GM04504 (cell line): Measurements from ENCODE around the gene VARS1.
A peak's percentile ranks its signal among the peaks of the same experiment; 100 is the strongest.
"Not testable (repeated sequence)": the region's sequence is repeated elsewhere in the genome, so short reads cannot be mapped to it uniquely, and the experiment has no call there.

Experiments
- DNase-seq: peaks from one replicate; pipeline ENCODE4 v3.0.0-alpha.2; 2012; ENCODE audit warnings: low read depth

Gene VARS1

DNA sequence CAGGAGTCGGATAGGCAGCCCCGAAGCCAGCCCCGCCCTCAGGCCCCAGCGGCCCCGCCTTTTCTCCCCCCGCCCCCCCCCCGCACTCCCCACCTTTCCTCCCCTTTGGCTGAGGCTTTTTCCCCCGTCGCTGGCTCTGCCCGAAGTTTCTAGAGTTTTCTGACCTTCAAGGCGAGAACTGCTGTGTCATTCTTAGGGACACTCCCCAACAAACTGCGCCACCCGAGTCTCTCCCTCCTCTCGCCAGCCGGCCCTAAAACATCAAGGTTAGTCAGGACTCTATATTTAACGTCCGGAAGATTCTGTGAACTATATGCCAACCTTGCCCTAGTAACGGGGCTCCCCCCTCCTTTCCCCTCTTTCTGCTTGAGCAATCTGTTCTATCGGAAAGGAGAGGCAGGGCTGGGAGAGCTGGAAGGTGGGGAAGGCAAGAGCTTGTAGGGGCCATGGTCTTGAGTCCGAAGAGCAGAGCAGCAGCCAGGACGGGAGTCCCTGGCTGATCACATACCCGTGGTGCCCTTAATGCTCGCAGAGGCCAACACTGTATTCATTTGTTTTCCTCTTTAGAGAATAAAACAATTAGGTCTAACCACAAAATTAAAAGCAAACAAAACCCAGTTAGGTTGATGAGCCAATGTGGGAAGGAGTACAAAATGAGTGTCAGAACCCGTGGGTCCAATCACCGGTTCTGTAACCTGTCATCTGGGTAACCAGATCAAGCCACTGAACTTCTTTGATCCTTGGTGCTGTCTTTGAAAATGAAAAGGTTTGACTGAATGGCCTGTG lies 26.7 kb upstream of the VARS1 start:
- no peak for DNase-seq

DNA sequence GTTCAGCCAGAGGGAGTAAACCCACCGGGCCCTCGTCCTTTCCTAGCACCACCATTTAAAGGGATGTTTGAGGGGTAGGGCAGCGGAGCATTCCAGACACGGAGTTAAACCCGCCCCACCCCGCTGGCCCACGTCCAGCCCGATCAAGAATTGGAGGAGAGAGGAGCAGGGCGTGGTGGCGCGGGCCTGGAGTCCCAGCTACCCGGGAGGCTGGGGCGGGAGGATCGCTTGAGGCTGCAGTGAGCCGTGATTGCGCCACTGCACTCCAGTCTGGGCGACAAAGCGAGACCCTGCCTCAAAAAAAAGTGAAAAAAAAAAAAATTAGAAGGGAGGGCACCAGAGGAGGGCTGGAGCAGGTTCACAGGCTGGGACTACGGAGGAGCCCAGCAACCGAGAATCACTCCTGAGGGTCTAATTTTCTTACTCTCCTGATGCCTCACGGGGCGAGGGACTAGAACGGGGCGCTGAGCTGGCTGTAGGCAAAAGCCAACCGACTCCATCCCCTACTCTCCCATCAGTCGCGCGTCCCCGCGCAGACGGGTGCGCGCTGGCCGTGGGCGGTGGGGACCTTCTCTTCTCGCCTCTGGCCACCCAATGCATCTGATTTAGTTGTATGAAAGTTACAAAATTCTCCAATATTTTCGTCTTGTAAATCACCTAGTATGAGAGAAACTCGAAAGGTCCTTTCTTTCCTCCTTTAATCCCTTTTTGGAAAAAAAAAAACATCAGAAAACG lies 25.9 kb upstream of the VARS1 start:
- DNase-seq = no peak

DNA sequence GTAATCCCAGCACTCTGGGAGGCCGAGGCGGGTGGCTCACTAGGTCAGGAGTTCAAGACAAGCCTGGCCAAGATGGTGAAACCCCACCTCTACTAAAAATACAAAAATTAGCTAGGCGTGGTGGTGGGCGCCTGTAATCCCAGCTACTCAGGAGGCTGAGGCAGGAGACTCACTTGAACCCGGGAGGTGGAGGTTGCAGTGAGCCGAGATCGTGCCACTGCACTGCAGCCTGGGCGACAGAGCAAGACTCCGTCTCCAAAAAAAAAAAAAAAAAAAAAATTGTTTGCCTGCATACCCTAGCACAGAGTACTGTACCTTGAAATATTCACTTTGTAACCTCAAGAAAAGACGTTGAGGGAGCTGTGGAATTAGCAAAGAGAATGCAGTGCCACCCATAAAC lies 24.8 kb upstream of the VARS1 start:
- DNase-seq = not testable (repeated sequence)

DNA sequence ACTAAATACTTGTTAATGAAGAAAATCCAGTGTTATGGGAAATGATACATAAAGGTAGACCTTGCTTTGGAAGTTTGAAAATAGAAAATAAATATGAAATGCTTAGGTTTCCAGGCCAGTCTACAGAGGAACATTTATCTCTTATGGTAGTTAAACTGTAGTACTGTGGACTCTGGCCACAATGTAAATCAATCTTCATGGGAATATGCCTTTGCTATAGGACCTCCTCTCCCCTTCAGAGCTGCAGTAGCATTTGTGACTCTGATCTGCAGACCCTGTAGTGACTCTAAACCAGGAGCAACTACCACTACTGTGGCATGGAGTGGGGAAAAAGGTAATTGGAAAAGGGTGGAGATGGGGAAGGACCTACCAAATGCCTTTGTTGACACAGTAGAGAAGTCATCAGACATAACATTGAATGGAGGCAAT lies 24.3 kb upstream of the VARS1 start:
- DNase-seq = no peak

DNA sequence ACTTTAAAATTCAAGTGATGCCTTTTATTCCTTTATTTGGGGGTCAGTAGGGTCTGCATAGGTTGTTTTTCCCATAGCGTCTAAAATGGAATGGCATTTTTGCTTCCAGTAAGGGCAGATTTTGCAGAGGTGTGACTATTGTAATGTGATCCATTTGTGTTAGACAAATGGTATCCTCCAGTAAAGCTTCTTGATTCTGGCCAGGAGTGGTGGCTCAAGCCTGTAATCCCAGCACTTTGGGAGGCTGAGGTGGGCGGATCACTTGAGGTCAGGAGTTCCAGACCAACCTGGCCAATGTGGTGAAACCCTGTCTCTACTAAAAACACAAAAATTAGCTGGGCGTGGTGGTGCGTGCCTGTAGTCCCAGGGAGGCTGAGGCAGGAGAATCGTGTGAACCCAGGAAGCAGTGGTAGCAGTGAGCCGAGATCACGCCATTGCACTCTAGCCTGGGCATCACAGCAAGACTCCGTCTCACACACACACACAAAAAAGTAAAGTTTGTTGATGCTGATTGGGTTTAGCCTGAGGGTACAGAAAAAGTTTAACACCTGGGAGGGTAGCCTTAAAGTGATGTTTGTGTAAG lies 22.5 kb upstream of the VARS1 start:
- DNase-seq = not testable (repeated sequence)

DNA sequence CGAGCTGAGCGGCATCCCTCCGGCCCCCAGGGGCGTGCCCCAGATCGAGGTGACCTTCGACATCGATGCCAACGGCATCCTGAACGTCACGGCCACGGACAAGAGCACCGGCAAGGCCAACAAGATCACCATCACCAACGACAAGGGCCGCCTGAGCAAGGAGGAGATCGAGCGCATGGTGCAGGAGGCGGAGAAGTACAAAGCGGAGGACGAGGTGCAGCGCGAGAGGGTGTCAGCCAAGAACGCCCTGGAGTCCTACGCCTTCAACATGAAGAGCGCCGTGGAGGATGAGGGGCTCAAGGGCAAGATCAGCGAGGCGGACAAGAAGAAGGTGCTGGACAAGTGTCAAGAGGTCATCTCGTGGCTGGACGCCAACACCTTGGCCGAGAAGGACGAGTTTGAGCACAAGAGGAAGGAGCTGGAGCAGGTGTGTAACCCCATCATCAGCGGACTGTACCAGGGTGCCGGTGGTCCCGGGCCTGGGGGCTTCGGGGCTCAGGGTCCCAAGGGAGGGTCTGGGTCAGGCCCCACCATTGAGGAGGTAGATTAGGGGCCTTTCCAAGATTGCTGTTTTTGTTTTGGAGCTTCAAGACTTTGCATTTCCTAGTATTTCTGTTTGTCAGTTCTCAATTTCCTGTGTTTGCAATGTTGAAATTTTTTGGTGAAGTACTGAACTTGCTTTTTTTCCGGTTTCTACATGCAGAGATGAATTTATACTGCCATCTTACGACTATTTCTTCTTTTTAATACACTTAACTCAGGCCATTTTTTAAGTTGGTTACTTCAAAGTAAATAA lies 21.8 kb upstream of the VARS1 start:
- not testable (repeated sequence) for DNase-seq

DNA sequence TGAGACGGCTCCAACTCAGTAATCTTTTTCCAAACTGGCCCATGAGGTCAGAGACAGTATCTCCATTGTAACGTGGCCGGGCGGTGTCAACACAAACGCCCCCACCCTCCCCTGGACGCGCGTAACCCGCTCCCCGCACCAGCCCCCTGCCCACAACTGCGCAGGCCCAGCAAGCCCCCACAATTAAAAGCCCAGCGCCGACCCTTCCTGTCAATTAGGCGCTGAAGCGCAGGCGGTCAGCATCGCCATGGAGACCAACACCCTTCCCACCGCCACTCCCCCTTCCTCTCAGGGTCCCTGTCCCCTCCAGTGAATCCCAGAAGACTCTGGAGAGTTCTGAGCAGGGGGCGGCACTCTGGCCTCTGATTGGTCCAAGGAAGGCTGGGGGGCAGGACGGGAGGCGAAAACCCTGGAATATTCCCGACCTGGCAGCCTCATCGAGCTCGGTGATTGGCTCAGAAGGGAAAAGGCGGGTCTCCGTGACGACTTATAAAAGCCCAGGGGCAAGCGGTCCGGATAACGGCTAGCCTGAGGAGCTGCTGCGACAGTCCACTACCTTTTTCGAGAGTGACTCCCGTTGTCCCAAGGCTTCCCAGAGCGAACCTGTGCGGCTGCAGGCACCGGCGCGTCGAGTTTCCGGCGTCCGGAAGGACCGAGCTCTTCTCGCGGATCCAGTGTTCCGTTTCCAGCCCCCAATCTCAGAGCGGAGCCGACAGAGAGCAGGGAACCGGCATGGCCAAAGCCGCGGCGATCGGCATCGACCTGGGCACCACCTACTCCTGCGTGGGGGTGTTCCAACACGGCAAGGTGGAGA lies 19.7 kb upstream of the VARS1 start, which contains the start of the genes HSPA1A and HSPA1L:
TSS of gene HSPA1A (plus strand) at position 519 of the 814 bp plus-strand sequence. CDS start at position 733, 214 bp downstream.
TSS of gene HSPA1L (minus strand) at position 259 of the 814 bp plus-strand sequence. CDS start 3,311 bp downstream, outside the sequence.
- peak; percentile 95 for DNase-seq

DNA sequence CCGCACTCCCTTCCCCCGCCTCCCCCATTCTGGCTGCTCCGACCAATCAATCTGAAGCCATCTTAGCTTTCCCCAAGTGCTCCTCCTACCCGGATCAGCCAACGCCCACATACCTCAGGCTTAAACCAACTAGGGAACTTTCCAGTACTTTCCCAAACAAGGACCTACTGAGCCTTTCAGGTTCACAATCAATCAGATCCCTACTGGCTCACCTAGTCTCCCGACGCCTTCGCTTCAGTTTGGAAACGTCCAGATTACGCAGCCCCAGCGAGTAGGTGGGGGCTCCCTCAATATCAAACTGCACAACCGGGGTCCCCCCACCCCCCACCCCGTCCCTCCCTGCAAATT lies 19.1 kb upstream of the VARS1 start:
- peak; percentile 97 for DNase-seq

DNA sequence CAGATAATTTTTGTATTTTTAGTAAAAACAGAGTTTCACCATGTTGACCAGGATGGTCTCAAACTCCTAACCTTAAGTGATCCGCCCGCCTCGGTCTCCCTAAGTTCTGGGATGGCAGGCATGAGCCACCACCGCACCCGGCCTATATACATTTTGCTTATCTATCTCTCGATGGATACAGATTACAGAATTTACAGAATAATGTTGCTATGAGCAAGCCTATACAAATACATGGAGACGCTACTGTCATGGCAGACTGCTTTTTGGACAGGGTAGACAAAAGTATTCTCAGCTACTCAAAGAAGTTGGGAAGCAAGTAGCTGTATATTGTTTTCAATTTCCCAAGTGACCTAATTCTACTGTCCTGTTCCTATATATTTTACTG lies 17.9 kb upstream of the VARS1 start:
- DNase-seq = no peak

DNA sequence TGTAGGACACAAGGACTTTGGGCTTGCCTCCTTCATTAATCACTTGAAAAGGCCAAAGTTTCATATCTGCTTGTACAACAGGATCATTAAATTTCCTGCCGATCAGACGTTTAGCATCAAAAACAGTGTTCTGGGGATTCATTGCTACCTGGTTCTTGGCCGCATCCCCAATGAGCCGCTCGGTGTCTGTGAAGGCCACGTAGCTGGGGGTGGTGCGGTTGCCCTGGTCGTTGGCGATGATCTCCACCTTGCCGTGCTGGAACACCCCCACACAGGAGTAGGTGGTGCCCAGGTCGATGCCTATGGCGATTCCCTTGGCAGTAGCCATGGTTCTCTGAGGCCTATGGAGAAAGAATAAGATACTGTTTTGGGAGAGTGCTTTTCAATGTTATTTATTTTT lies 16.1 kb upstream of the VARS1 start:
- no peak for DNase-seq

DNA sequence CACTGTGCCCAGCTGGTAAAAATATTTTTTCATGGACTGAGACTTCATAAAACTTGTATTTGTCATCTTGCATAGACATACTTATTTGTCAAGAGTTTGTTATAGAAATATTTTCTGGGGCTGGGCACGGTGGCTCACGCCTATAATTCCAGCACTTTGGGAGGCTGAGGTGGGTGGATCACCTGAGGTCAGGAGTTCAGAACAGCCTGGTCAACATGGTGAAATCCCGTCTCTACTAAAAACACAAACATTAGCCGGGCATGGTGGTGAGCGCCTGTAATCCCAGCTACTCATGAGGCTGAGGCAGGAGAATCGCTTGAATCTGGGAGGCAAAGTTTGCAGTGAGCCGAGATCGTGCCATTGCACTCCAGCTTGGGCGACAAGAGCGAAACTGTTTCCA lies 13.0 kb upstream of the VARS1 start:
- DNase-seq = not testable (repeated sequence)

DNA sequence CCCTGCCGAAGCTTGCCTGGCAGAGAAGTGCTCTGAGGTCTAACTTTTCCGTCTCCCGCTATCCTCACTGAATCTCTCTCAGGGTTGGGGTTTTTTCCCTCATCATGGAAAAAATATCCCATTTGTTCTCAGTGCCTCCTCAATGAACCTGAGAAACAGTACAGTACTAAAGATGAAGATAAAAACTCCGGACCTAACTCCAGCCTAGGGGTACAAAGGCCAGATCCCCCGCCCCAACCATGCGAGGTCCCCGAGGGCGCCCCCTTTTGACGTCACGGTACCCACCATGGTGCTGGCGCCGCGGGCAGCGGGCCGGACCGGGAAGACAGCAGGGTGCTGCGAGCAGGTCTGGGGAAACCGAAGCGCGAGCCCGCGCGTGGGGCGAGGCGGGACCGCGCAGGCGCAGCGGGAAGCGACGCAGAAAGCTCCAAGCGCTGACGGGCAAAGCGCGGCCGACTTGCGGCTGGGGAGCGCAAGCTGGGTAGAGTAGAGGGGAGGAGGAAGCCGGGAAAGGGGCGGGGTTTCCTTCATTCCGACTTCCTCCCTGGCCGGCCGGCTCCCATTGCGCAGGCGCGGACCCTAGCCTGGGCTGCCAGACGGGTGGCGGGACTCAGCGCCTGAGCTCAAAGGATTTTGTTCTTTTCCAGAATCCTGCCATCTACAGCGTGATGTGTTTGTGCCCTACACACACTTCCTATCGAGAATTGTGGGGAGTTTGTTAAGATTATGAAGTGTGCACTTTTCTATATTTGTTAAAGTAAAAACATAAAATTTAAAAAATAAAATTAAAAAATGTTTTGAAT lies 11.1 kb upstream of the VARS1 start, which contains the start of gene LSM2:
TSS of gene LSM2 (minus strand) at position 497 of the 803 bp plus-strand sequence. CDS start at position 288, 209 bp downstream.
- DNase-seq = peak; percentile 93

DNA sequence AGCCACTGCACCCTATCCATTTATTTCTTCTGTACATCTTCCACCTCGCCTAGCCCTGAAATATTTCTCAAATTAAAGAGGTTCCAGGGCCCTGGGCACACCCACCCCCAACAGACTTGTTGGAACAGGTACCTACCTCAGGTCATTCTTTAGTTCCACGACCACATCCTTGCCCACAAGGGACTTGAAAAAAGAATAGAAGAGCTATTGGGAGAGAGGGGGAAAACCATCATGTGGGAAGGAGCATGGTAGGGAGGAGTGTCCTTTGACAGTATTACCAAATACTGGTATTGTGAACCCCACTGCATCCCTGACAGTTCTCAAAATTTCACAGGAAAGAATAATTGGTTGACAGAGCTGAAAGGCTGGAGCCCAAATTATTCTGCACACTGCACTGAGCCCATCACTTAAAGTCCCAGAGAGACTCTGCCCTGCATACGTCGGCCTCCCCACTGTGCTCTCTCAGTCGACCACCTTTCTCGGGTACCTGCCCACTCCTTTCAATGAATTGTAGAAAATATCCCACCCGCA lies 10.5 kb upstream of the VARS1 start:
- no peak for DNase-seq

DNA sequence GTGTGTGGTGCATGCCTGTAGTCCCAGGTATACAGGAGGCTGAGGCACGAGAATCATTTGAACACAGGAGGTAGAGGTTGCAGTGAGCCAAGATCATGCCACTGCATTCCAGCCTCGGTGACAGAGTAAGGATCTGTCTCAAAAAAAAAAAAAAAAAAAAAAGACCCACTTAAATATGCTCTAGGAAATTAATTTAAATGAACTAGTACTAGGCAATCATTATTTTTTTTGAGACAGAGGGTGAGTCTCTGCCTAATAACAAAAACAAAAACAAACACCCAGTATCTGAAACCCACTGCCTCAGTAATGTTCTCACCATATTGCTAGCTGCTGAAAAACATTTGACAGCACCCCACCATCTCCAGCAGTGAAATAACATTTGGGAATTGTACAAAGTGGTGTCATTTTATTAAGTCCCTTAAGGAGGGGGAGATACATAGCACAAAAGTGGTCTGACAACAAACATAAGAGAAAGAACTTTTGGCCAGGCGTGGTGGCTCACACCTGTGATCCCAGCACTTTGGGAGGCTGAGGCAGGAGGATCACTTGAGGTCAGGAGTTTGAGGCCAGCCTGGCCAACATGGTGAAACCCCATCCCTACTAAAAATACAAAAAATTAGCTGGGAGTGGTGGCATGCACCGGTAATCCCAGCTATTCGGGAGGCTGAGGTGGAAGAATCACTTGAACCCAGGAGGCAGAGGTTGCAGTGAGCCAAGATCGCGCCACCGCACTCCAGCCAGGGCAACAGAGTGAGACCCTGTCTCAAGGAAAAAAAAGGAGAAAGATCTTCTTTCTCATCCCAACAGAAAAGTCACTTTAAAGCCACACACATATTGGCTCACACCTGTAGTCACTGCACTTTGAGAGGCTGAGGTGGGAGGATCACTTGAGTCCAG lies 5.7 kb upstream of the VARS1 start:
- not testable (repeated sequence) for DNase-seq

DNA sequence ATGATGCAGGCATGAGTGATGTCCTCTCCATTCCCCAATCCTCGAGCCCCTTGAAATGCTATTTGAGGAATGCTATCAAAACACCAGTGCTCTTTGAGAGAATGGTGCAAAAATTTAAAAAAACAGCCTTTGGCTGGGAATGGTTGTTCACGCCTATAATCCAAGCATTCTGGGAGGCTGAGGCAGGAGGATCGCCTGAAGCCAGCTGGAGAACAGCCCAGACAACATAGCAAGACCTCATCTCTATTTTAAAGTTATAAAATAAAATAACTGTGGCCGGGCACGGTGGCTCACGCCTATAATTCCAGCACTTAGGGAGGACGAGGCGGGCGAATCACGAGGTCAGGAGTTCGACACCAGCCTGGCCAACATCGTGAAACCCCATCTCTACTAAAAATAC lies 4.2 kb upstream of the VARS1 start:
- no peak for DNase-seq

DNA sequence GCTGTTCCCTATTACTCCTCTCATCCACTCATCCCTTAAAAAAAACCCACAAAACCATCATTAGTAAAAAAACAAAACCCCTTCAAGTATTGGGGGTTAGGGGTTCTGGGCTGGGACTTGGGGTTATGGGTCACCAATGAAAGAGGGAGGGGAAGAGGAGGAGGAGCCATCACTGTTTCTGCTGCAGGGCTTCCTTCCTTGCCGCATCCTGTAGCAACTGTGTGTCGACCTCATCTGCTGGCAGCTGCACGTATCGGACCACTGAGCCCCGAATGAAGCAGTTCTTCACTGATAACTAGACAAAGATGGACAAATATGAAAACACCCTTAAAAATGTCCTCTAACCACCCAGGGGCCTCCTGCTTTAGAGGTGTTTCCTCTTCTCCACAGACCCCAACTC lies 2.0 kb upstream of the VARS1 start:
- no peak for DNase-seq

DNA sequence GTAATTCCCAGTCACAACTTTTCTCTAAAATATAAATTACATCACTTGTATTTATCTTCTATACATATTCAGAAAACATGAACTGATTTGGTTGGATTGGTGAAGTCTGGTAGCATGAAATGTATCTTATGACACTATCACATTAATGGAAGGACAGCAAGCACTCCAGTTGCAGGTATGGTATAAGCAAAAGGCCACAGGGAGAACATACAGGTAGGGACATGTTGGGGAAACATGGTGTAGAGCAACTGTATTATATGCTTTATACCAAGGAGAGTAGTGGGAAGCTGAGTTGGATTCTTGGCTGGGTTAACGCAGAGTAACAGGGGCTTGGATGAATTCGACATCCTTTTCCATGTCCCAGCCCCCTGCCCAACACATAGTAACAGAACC lies 1.4 kb upstream of the VARS1 start:
- no peak for DNase-seq

DNA sequence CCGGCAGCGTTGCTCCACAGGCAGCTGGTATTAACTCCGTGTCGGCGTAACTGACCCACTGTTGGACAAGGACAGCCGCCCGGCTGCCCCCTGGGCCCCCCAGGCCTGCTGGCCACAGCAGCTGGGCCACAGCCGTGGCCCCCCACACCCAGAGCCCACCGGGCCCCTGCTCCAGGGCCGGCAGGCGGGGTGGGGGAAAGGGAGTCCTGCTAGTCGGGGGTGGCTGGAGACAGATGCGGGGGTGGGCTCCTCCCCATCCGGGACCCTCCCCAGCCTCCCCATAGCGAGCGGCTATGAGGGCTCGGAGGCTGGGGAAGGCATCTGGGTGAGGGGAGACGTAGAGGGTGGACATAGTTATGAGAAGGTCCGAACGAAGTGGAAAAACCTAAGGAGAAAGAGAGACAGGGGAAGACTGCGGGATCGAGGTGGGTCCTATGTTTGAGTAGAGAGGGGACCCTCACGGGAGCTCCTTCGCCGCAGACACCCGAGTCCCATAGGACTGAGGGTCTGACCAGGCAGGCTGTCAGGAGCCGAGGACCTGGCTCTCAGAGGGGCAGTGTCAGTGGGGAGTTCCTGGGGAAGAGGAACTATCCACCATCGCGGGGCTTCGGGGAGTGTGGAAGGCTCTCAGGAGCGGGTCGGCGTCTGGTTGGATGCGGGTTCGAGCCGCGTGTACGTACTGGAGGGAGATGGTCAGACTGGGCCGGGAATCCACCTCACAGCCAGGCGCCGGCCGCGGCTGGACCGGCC lies 511 bp downstream of the VARS1 start:
- peak; percentile 13 for DNase-seq
